OCI-LY7 (cell line): ENCODE results near the gene RPS6KA5.

Experiments
- EZH2phosphoT487 ChIP-seq: fragments of 200-600 bp; sonication (generic); IDR thresholded peaks from 2 replicates; pipeline ENCODE4 v1.6.1; 2018; ENCODE audit warnings: low read depth, borderline replicate concordance, mild to moderate bottlenecking, mixed run types, antibody characterized with exemption, low read length, moderate library complexity, mixed read lengths
- TF ChIP-seq, protein P1 (sequence below): fragments of 200-600 bp; sonication (generic); conservative IDR thresholded peaks from 2 replicates; pipeline ENCODE4 v1.5.1; 2014; ENCODE audit warnings: mild to moderate bottlenecking, antibody characterized with exemption, low read length, moderate library complexity, mixed read lengths

DNA sequence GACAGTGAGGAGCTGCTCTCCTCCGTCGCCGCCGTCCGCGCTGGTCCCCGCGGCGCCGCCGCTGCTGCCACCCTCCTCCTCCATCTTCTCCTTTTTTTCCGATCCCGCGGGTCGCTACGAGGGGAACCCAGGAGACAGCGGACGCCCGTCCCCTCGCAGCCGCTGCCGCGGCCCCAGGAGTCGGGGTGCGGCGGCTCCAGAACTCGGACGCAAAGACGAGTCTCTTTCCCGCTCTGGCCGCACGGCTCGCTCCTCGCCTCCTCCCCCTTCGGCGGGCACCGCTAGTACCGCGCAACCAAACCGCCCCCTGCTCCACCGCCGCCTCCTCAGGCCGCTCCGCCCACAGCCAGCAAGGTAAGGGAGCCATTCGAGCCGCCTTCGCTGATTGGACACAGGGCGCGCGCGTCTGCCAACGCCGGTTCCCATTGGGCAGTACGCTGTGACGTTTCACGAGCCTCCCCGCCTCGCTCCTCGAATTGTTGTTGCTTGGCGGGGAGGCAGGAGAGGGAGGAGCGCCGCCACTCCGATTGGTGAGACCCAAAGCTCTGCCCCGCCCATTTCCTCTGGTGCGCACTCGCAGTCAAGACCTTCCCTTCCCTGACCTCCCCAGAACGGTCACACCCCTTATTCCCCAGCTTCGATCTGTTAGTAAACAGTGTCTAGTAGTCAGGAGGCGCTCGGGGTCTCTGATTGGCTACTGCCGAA, at the start of gene RPS6KA5:
- TF ChIP-seq, protein P1, sequence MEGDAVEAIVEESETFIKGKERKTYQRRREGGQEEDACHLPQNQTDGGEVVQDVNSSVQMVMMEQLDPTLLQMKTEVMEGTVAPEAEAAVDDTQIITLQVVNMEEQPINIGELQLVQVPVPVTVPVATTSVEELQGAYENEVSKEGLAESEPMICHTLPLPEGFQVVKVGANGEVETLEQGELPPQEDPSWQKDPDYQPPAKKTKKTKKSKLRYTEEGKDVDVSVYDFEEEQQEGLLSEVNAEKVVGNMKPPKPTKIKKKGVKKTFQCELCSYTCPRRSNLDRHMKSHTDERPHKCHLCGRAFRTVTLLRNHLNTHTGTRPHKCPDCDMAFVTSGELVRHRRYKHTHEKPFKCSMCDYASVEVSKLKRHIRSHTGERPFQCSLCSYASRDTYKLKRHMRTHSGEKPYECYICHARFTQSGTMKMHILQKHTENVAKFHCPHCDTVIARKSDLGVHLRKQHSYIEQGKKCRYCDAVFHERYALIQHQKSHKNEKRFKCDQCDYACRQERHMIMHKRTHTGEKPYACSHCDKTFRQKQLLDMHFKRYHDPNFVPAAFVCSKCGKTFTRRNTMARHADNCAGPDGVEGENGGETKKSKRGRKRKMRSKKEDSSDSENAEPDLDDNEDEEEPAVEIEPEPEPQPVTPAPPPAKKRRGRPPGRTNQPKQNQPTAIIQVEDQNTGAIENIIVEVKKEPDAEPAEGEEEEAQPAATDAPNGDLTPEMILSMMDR = no peak
- TF ChIP-seq EZH2phosphoT487 = no peak
